ENCODE results near the gene GCK. TPM values are rescaled to one million over a fixed set of nuclear protein-coding genes. Genes with fewer than 3 reads are reported as not detected.

GCK gene
- total RNA-seq, 1 experiment from 2014 or later: not detected

DNA sequence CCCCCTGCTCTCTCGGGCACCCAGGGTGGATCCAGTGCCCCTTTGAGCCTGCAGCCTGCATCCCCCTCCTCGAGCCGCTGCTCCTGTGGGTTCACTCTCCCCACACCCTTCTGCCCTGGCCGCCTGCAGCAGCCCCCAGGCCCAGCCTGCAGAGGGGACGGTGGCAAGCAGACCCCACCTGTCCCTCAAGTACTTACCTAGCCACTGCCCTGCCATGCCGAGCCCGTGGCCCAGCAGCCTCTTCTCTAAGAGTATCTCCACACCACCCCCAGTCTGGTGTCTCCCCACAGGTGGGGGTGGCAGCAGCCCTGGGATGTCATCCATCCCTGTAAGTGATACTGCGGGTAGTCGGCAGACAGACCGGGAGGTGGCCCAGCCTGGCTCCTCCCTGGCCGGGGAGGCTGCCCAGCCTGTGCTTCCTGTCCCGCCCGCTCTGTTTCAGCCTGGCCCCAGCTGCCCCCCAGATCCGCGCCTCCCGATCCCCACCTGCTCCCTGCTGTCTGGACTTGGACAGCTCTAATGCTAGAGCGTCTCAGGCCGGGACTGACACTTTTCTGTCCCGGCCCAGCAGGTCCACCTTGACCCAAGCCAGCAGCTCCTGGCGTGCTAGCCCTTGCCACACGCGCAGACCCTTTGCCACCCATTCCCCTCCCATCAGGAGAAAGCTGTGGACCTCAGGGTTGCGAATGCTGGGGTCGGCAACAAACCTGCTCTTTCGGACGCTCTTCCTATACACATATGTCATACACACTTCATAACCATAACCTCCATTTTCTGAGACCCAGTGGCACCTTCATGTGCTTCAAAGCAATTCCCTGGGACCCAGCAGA, 36.5 kb upstream of the GCK start:
- Histone ChIP-seq H3K9me3 (replicated peaks) (no peaks in the 10 kb centered on the region), H3K4me1 (peaks cover 31% of the 10 kb centered on the region), H3K36me3 (no peaks in the 10 kb centered on the region), H3K27me3 (peaks cover 28% of the 10 kb centered on the region), H3K27ac (peak overlapping the region; percentile 51), H3K4me3 (peak overlapping the region; percentile 48)
- DNase-seq: peak; percentile 86

DNA sequence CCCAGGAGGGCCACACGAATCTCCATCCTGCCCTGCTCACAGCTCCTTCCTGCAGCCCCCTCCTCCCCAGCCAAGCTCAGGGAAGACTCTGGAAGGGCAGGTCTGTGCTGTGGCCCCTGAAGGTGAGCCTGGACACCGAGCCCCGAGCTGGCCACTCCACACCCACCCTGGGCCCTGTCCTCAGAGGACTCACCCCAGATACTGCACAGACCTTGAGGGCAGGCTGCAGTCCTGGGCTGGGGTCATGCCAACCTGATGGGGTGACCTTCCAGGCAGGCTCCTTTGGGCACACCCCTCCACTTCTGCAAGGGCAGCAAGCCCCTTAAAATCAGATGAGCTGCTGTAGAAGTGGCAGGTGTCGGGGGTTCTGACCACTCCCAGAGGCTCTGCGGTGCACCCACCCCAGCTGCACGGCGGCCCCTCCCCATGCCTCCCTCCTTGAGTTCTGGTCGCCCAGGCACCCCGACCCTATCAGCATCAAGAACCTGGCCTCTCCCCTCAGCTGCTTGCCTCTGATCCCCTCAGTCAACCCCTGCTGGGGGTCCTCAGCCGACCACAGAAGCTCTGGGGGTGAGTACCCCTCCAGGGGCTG, 35.8 kb upstream of the GCK start:
- no peaks in the 10 kb centered on the region for H3K36me3 ChIP-seq
- H3K4me1 ChIP-seq: peaks cover 31% of the 10 kb centered on the region
- H3K27ac ChIP-seq: no peak overlapping the region
- DNase-seq: no peak
- H3K4me3 ChIP-seq: no peak overlapping the region; the same call in 1 of the 2 replicates
- no peaks in the 10 kb centered on the region for H3K9me3 ChIP-seq (replicated peaks)
- H3K27me3 ChIP-seq: peaks cover 21% of the 10 kb centered on the region

DNA sequence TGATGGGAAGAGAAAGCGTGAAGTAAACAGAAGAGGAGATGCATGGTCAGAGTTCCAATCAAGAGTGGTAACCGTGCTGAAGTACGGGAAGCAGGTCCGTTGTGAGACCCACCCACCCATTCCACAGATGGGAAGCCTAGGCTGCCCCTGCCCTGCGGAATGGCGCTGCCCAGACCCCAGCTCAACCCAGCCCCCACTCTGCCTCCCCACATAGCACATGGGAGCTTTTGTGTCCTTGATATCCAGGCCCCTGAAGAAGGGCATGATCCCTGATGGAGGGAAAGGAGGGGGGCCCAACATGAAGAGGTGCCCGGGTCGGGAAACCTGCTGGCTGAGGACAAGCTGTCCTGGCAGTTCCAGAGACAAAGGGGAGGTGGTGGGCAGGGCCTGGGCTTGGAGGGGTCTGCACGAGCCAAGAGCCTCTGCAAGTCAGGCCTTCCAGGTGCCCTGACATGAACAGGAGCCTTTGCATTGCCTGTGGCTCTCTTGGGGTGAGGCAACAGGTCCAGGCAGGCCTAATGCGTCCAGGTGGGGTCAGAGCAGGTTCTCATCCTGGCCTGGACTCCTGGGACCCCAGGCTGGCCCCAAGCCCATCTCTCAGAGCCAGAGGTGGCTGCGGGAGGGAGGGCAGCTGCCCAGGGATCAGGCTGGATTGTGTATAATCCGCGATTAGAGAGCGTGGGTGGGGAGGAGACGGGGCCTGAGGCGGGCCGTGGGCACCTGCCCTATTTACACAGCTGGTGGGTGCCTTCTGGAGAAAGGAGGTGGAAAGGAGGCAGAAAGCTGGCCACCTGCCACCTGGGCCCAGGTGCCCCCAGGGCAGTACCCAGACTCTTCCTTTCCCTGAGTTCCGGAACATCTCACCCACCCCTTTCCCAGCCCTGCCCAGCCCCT, 35.1 kb upstream of the GCK start:
- Histone ChIP-seq H3K27me3 (peaks cover 15% of the 10 kb centered on the region), H3K36me3 (no peaks in the 10 kb centered on the region), H3K4me3 (no peak overlapping the region), H3K27ac (no peak overlapping the region), H3K4me1 (peaks cover 31% of the 10 kb centered on the region), H3K9me3 (replicated peaks) (no peaks in the 10 kb centered on the region)
- peak in 1 of 2 experiments; percentile 60 for DNase-seq

DNA sequence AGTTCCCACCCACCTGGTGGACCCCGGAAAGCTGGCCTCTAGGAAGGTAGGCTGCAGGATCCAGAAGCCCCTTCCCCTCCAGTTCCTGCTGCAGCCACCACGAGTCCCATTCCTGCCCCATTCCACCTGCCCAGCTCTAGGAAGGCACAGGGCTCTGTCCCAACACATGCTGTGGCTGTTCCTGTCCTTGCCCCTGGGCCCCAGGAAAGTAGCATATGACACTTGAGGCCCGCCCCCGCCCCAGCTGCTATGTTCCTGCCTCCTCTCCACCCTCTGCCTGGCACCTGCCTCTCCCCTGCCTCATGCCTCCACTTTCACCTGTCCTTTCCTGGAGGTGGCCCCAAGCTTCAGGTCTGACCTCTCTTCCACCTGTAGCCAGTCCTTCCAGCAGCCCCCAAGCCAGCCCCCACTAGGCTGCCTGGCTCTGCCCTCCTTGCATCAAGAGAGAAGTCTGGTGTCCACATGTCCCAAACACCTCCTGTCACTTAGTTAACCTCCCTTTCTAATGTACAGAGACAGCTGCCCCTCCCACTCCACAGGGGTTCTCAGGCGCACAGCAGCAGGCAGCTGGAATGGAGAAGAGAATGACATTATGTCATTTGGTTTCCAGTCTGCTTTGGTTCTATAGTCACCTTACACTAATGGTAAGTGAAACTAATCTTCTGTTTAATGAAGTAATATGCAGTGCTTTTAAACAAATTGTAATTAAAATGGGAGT, 34.3 kb upstream of the GCK start:
- H3K9me3 ChIP-seq (replicated peaks): no peaks in the 10 kb centered on the region
- peak; percentile 60 to 78 for DNase-seq
- H3K27ac ChIP-seq: no peak overlapping the region
- H3K36me3 ChIP-seq: no peaks in the 10 kb centered on the region
- peaks cover 7% of the 10 kb centered on the region for H3K27me3 ChIP-seq
- no peak overlapping the region for H3K4me3 ChIP-seq
- peaks cover 31% of the 10 kb centered on the region for H3K4me1 ChIP-seq

DNA sequence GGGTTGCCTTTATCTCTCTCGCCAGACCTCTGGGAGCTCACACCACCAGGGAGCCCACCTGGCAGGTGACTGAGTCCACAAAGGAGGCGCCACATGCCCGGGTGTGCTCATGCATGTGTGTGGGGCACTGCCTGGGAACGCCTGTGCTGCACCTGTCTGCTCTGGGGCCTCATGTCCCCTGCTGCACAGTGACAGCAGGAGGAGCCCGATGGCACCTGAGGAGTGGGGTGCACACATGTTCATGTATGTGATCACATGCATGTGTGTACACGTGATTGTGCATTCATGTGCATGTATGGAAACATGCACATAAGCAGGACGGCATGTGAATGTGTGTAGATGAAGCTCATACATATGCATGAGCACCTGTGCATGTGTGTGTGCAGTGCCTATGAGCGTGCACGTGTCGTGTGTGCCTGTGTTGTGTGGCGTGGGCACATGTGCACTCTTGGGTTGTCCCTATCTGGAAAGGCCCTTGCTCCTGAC, 33.6 kb upstream of the GCK start:
- Histone ChIP-seq H3K4me1 (peaks cover 31% of the 10 kb centered on the region), H3K4me3 (no peak overlapping the region), H3K27me3 (peaks cover under 1% of the 10 kb centered on the region; the same call in 1 of the 2 replicates), H3K9me3 (replicated peaks) (no peaks in the 10 kb centered on the region), H3K27ac (no peak overlapping the region), H3K36me3 (no peaks in the 10 kb centered on the region)
- no peak for DNase-seq

DNA sequence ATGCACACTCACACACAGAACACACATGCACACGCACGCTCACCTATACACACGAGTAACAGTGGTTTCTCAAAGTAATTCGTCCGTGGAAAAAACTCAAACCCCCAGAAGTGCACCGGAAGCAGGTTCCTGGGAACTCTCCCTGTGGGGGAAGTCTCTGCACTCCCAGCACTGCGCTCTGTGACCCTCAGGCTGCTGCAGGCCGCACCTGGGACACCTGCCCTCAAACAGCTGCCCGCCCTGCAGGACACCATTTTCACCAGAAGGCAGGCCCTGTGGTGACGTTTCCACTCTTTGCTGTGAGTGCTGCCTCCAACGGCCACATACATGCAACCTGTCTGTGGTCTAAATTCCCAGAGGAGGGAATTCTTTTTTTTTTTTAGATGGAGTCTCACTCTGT, 32.8 kb upstream of the GCK start:
- Histone ChIP-seq H3K4me3 (no peak overlapping the region), H3K36me3 (no peaks in the 10 kb centered on the region), H3K4me1 (peaks cover 34% of the 10 kb centered on the region), H3K27me3 (no peaks in the 10 kb centered on the region), H3K27ac (no peak overlapping the region), H3K9me3 (replicated peaks) (no peaks in the 10 kb centered on the region)
- no peak for DNase-seq

DNA sequence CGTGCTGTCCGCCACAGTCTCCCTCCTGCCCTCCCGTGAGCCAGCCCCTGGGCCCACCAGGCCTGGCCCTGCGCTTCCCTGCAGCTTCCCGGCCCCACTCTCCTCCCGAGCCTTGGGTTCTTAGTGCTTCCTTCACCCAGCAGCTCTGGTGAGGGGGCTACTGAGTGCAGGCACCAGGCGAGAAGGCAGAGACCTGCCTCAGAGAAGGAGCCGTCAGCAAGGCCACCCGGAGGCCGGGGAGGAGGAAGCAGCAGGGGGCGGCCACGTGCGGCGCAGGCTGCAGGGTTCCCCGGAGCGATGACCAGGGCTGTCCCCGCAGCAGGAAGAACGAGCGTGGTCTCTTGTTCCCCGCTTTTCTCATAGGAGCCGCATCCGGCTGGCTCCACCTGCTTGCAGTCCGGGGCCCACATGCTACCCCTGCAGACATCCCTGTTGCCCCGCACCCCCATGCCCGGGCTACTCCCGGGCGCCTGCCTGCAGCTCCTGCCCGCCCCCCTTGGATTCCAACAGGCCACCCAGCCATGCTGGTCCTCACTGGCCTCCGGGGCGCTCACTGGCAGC, 32.1 kb upstream of the GCK start:
- Histone ChIP-seq H3K4me3 (no peak overlapping the region), H3K36me3 (no peaks in the 10 kb centered on the region), H3K27ac (no peak overlapping the region), H3K9me3 (replicated peaks) (no peaks in the 10 kb centered on the region), H3K4me1 (peaks cover 32% of the 10 kb centered on the region), H3K27me3 (no peaks in the 10 kb centered on the region)
- DNase-seq: no peak

DNA sequence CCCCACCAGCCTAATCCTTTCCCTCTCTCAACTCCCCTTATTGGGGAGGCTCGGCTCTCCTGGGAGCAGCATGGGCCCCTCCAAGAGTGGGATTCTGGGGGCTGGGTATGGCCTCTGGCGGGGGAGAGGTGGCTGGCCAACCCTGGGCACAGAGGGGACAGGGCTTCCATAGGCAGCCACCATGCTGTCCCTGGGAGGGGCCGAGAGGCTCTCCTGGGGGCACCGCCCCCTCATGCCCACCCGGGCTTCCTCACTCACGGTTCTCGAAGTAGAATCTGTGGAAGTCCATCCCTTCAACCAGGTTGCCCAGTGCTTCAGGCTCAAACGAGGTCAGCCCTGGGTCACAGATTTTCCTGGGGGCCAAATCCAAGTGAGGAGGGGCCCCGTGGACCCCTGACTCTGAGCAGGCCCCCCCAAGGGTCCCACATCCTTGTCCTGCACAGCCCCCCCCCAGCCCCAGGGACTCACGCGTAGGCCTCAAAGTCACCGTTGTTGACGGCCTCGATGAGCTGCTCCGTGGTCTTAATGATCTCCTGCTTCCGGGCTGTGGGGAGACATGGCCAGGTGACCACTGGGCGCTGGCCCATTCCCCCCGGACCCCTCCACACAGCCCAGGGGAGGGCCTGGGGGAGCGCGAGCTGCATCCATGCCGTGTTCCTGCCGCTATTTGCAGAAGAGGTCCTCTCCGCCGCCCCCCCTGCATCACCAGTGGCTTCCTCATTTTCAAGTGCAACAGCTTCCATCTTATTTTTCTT, 31.3 kb upstream of the GCK start:
- H3K27ac ChIP-seq: no peak overlapping the region
- no peaks in the 10 kb centered on the region for H3K9me3 ChIP-seq (replicated peaks)
- H3K4me3 ChIP-seq: no peak overlapping the region
- no peaks in the 10 kb centered on the region for H3K27me3 ChIP-seq
- H3K36me3 ChIP-seq: no peaks in the 10 kb centered on the region
- no peak for DNase-seq
- peaks cover 26% of the 10 kb centered on the region for H3K4me1 ChIP-seq

DNA sequence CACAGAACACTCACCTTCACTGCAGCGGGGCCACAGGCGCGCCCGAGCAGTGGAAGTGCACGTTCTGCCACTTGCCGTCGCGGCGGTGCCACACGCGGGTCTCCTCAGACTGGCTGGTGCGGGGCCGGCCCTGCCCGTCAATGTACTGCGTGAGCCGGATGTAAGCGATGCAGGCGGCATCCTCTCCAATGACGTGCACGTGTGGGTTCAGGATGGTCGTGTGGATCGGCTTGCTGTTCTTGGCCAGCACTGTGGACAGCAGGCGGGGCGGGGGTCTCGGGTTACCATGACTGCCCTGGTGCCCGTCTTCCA, 30.8 kb upstream of the GCK start:
- Histone ChIP-seq H3K9me3 (replicated peaks) (no peaks in the 10 kb centered on the region), H3K27me3 (no peaks in the 10 kb centered on the region), H3K36me3 (no peaks in the 10 kb centered on the region), H3K4me1 (peaks cover 21% of the 10 kb centered on the region), H3K4me3 (no peak overlapping the region), H3K27ac (no peak overlapping the region)
- DNase-seq: no peak

DNA sequence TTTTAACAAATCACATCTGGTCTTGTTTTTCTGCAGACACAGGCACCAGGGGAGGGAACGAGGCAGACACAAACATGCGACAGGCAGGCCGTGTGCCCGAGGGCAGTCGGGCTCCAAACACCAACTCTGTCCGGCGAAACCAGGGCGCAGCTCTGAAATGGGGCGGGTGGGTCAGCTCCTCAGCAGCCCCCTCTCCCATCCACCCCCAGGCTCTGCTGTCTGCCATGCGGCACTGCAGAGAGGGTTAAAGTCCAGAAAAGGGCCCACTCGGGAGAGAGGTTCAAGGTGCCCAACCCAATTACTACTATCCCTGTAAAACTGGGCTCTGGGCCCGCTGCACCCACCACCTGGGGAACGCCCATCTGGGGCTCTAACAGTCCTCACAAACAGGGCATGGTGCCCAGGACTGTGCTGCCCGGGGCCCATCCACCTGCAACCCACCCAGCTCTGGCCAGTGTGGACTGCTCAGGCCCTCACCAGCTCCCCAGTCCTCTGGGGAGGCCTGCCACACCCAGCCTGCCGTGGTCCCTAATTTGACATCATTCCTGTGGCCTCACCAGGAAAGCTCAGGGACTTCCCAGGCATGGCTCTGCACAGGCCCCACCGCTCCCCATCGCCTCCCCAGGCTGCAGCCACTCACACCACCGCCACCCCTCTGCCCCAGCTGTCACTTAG, 30.3 kb upstream of the GCK start:
- no peak overlapping the region for H3K27ac ChIP-seq
- no peaks in the 10 kb centered on the region for H3K36me3 ChIP-seq
- DNase-seq: no peak
- H3K27me3 ChIP-seq: no peaks in the 10 kb centered on the region
- H3K4me1 ChIP-seq: peaks cover 16% of the 10 kb centered on the region
- H3K4me3 ChIP-seq: no peak overlapping the region
- no peaks in the 10 kb centered on the region for H3K9me3 ChIP-seq (replicated peaks)

DNA sequence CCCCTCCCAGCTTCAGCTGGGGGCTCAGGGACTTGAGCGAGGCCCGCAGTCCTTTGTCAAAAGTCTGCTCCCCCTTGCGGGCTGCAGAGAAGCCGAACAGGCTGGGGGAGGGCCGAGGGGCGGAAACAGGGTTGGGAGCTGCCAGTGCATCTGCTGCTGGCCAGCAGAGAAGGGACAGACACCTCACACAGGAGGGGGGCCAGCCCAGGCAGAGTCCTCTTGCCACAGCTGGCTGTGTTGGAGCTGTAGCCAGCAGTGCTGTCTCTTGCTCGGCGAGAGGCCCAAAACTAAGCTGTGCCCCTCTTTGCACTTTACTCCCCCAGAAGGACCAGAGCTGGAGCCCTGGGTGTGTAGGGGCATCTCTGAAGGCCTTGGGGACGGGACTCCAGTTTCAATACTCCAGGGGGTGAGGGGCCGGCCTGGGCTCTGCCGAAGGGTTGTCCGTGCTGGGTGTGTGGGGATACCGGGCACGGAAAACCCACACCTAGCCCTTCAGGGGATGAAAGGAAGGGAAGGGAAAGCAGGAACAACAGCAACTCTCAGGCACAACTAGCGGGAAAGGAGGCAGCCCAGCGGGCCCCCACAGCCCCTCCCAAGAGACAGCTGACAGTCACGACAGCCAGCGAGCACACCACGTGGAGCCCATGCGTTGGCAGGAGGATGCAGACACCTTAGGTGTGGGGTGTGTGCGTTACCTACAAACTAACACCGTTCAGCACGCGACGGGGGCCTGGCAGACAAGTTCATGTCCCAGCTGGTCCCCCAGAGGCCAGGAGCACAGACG, 29.4 kb upstream of the GCK start:
- DNase-seq: peak; percentile 76 to 78
- Histone ChIP-seq H3K9me3 (replicated peaks) (no peaks in the 10 kb centered on the region), H3K4me1 (peaks cover 7% of the 10 kb centered on the region), H3K4me3 (no peak overlapping the region), H3K27ac (no peak overlapping the region), H3K36me3 (no peaks in the 10 kb centered on the region), H3K27me3 (no peaks in the 10 kb centered on the region)

DNA sequence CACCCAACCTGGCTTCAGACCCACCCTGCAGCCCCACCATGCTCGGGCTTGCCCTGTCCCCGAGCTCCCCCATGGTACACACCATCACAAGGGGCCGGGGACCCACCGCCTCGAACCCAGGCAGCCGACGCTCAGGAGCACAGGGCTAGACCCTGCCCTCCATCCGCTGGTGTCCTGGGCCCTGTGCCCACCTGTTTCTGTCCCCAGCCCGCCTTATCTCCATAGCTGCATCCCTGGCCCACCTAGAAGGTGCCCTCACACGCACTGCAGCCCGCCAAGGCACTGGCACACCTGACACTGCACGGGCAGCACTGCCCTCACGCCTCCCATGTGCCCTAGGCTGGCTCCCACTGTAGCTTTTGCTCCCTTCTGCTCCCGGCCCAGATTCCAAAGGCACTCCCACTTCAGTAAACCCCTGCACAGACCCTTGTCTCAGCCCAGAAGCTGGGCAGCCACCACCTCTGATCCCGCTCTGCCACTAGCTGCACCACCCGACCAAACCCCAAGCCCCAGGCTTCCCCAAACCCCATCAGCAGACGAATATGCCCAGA, 28.7 kb upstream of the GCK start:
- Histone ChIP-seq H3K36me3 (peaks cover 2% of the 10 kb centered on the region; the same call in 1 of the 2 replicates), H3K27ac (no peak overlapping the region), H3K4me1 (peaks cover 2% of the 10 kb centered on the region), H3K27me3 (no peaks in the 10 kb centered on the region), H3K9me3 (replicated peaks) (no peaks in the 10 kb centered on the region), H3K4me3 (no peak overlapping the region)
- DNase-seq: no peak

Measured in SJCRH30 (cell line).